H9 (cell line): ENCODE results near the gene KRTAP9-1. TPM values are rescaled to one million over a fixed set of nuclear protein-coding genes. Genes with fewer than 3 reads are reported as not detected.

Source experiments
- DNase-seq: peaks from one replicate; pipeline ENCODE4 v3.0.0-alpha.2; 2017
- H2AFZ ChIP-seq: one replicate; pipeline ENCODE4 v1.6.1; 2013; ENCODE audit warnings: mild to moderate bottlenecking, low read length, control low read depth, moderate library complexity
- H2AK5ac ChIP-seq: 2 replicates; pipeline ENCODE4 v1.6.1; 2013; ENCODE audit warnings: low read length, control low read depth, mixed read lengths; ENCODE audit not compliant: insufficient read length
- H2BK120ac ChIP-seq: one replicate; pipeline ENCODE4 v1.6.1; 2013; ENCODE audit warnings: low read depth, mild to moderate bottlenecking, low read length, control low read depth, inconsistent platforms; ENCODE audit not compliant: poor library complexity, severe bottlenecking
- H2BK12ac ChIP-seq: 2 replicates; pipeline ENCODE4 v1.6.1; 2013; ENCODE audit warnings: low read length, control low read depth, mixed read lengths, low read depth; ENCODE audit not compliant: insufficient read length
- H2BK15ac ChIP-seq: 2 replicates; pipeline ENCODE4 v1.6.1; 2013; ENCODE audit warnings: low read depth, low read length, control low read depth
- H2BK20ac ChIP-seq: one replicate; pipeline ENCODE4 v1.6.1; 2013; ENCODE audit warnings: low read depth, mild to moderate bottlenecking, low read length, control low read depth, inconsistent platforms; ENCODE audit not compliant: poor library complexity, severe bottlenecking
- H2BK5ac ChIP-seq: 2 replicates; pipeline ENCODE4 v1.6.1; 2013; ENCODE audit warnings: low read length, control low read depth, mixed read lengths; ENCODE audit not compliant: insufficient read length
- H3K14ac ChIP-seq: 2 replicates; pipeline ENCODE4 v1.6.1; 2013; ENCODE audit warnings: low read length, control low read depth; ENCODE audit not compliant: insufficient read depth
- H3K18ac ChIP-seq: 2 replicates; pipeline ENCODE4 v1.6.1; 2013; ENCODE audit warnings: low read depth, mild to moderate bottlenecking, mixed read lengths, low read length, control low read depth; ENCODE audit not compliant: insufficient read length
- H3K23ac ChIP-seq: 2 replicates; pipeline ENCODE4 v1.6.1; 2013; ENCODE audit warnings: low read length, control low read depth, mixed read lengths, low read depth; ENCODE audit not compliant: insufficient read length
- H3K23me2 ChIP-seq: 2 replicates; pipeline ENCODE4 v1.6.1; 2013; ENCODE audit warnings: low read depth, mild to moderate bottlenecking, mixed read lengths, low read length, control low read depth; ENCODE audit not compliant: insufficient read length, poor library complexity, severe bottlenecking
- H3K27ac ChIP-seq: 2 replicates; pipeline ENCODE4 v1.5.1; 2013; ENCODE audit warnings: low read length, control low read depth, mixed read lengths, low read depth; ENCODE audit not compliant: insufficient read length
- H3K27me3 ChIP-seq: 2 replicates; pipeline ENCODE4 v1.6.1; 2013; ENCODE audit warnings: low read length, control low read depth, inconsistent platforms; ENCODE audit not compliant: insufficient read depth
- H3K4ac ChIP-seq: 2 replicates; pipeline ENCODE4 v1.6.1; 2013; ENCODE audit warnings: low read depth, mild to moderate bottlenecking, control low read depth, inconsistent platforms, low read length, moderate library complexity
- H3K4me1 ChIP-seq: 2 replicates; pipeline ENCODE4 v1.6.1; 2013; ENCODE audit warnings: low read length, control low read depth, inconsistent platforms; ENCODE audit not compliant: insufficient read depth
- H3K4me2 ChIP-seq: 2 replicates; pipeline ENCODE4 v1.6.1; 2013; ENCODE audit warnings: low read length, control low read depth, mixed read lengths; ENCODE audit not compliant: insufficient read length, insufficient read depth
- H3K56ac ChIP-seq: 2 replicates; pipeline ENCODE4 v1.6.1; 2013; ENCODE audit warnings: low read depth, mild to moderate bottlenecking, mixed read lengths, low read length, control low read depth; ENCODE audit not compliant: insufficient read length
- H3K79me1 ChIP-seq: 2 replicates; pipeline ENCODE4 v1.6.1; 2013; ENCODE audit warnings: low read depth, mild to moderate bottlenecking, moderate library complexity, low read length, control low read depth, inconsistent platforms; ENCODE audit not compliant: insufficient read depth, poor library complexity, severe bottlenecking
- H3K79me2 ChIP-seq: 2 replicates; pipeline ENCODE4 v1.6.1; 2013; ENCODE audit warnings: low read length, control low read depth, inconsistent platforms; ENCODE audit not compliant: insufficient read depth
- H3K9ac ChIP-seq: 2 replicates; pipeline ENCODE4 v1.6.1; 2013; ENCODE audit warnings: low read length, control low read depth, mixed read lengths; ENCODE audit not compliant: insufficient read length; ENCODE audit errors: extremely low read depth
- H3K9me3 ChIP-seq: one replicate; pipeline ENCODE4 v1.6.1; 2013; ENCODE audit warnings: low read depth, low read length, inconsistent platforms; ENCODE audit not compliant: control insufficient read depth
- H3T11ph ChIP-seq: one replicate; pipeline ENCODE4 v1.6.1; 2013; ENCODE audit warnings: mild to moderate bottlenecking, low read length, control low read depth, inconsistent platforms
- H4K20me1 ChIP-seq: one replicate; pipeline ENCODE4 v1.6.1; 2013; ENCODE audit not compliant: control insufficient read depth, insufficient read length, insufficient read depth
- H4K5ac ChIP-seq: 2 replicates; pipeline ENCODE4 v1.6.1; 2013; ENCODE audit warnings: low read depth, mild to moderate bottlenecking, mixed read lengths, low read length, control low read depth; ENCODE audit not compliant: insufficient read length
- H4K8ac ChIP-seq: replicated peaks from 2 replicates; pipeline ENCODE4 v1.6.1; 2013; ENCODE audit warnings: low read length, control low read depth, mixed read lengths, low read depth; ENCODE audit not compliant: insufficient read length
- H4K91ac ChIP-seq: 2 replicates; pipeline ENCODE4 v1.6.1; 2013; ENCODE audit warnings: low read depth, mild to moderate bottlenecking, moderate library complexity, mixed read lengths, low read length, control low read depth; ENCODE audit not compliant: insufficient read length
- H3K27ac Mint-ChIP-seq, 3 experiments: 2 replicates in 2 of 3; 3 replicates in 1 of 3; pipeline ENCODE4 v1.8.0; 2020 to 2021; ENCODE audit warnings: mixed read lengths in 3 of 3, mild to moderate bottlenecking in 1 of 3, moderate library complexity in 1 of 3
- H3K27me3 Mint-ChIP-seq: 2 replicates; pipeline ENCODE4 v1.8.0; 2021; ENCODE audit warnings: low read depth, mild to moderate bottlenecking, moderate library complexity, mixed read lengths
- H3K36me3 Mint-ChIP-seq, 3 experiments: 2 replicates in 2 of 3; 3 replicates in 1 of 3; pipeline ENCODE4 v1.8.0; 2020 to 2021; ENCODE audit warnings: low read depth in 3 of 3, mixed read lengths in 3 of 3; ENCODE audit not compliant: insufficient read depth in 1 of 3
- H3K4me1 Mint-ChIP-seq, 2 experiments: 2 replicates each; pipeline ENCODE4 v1.8.0; 2020; ENCODE audit warnings: mixed read lengths in 2 of 2
- H3K4me3 Mint-ChIP-seq, 2 experiments: 2 replicates in 1 of 2; 3 replicates in 1 of 2; pipeline ENCODE4 v1.8.0; 2020 to 2021; ENCODE audit warnings: mild to moderate bottlenecking in 2 of 2, mixed read lengths in 2 of 2, moderate library complexity in 1 of 2
- H3K9me3 Mint-ChIP-seq, 2 experiments: 2 replicates in 1 of 2; 3 replicates in 1 of 2; pipeline ENCODE4 v1.8.0; 2020; ENCODE audit warnings: mild to moderate bottlenecking in 2 of 2, mixed read lengths in 2 of 2, moderate library complexity in 1 of 2
- WGBS: extraction: QIAGEN DNeasy Blood & Tissue Kit; methylation state at CpG from one replicate; pipeline ENCODE4 v1.1.7; 2013; ENCODE audit warnings: missing lambda C conversion rate, low lambda C conversion rate, mixed read lengths; ENCODE audit not compliant: insufficient read length; ENCODE audit errors: extremely low coverage; 5-methylcytosine and 5-hydroxymethylcytosine counted together
- total RNA-seq: library from RNA; stranded (reverse); gene quantifications from 2 replicates; pipeline ENCODE4 v1.2.1, GENCODE V29; 2021
- TF ChIP-seq, protein P1 (sequence below): fragments of 200-600 bp; sonication (generic); conservative IDR thresholded peaks from 3 replicates; pipeline ENCODE4 v1.8.0; 2021; ENCODE audit warnings: antibody characterized with exemption, mild to moderate bottlenecking

The KRTAP9-1 gene
- total RNA-seq, 1 experiment from 2014 or later: not detected

- Histone ChIP-seq H3K79me1 (no peaks in the 10 kb centered on the region), H3K9ac (no peak within 1 kb of the TSS), H2BK120ac (no peak within 1 kb of the TSS), H3K27ac (no peak within 1 kb of the TSS), H3K14ac (no peak within 1 kb of the TSS), H4K20me1 (no peaks in the 10 kb centered on the region), H2BK12ac (no peak within 1 kb of the TSS), H3K18ac (no peak within 1 kb of the TSS), H3K56ac (no peak within 1 kb of the TSS), H2BK20ac (no peak within 1 kb of the TSS), H3K9me3 (no peaks in the 10 kb centered on the region), H3K23ac (no peak within 1 kb of the TSS), H3T11ph (no peak within 1 kb of the TSS), H2AK5ac (no peak within 1 kb of the TSS), H4K5ac (no peak within 1 kb of the TSS), H4K8ac (no peak within 1 kb of the TSS), H3K27me3 (no peaks in the 10 kb centered on the region), H3K4me2 (no peak within 1 kb of the TSS), H3K4me1 (no peaks in the 10 kb centered on the region), H3K4ac (no peak within 1 kb of the TSS), H2AFZ (no peak within 1 kb of the TSS), H3K23me2 (no peaks in the 10 kb centered on the region), H2BK5ac (no peak within 1 kb of the TSS), H4K91ac (no peak within 1 kb of the TSS), H3K79me2 (no peaks in the 10 kb centered on the region), H2BK15ac (no peak within 1 kb of the TSS)
- Mint-ChIP-seq H3K27ac (no peak within 1 kb of the TSS; a peak in 1 of 7 replicates), H3K9me3 (no peaks in the 10 kb centered on the region; a peak in 1 of 5 replicates), H3K27me3 (no peaks in the 10 kb centered on the region; the same call in 1 of the 2 replicates), H3K4me1 (no peaks in the 10 kb centered on the region), H3K36me3 (no peaks in the 10 kb centered on the region), H3K4me3 (no peak within 1 kb of the TSS)
- no CpG with 5 or more reads among the region's 1 CpG for WGBS
- DNase-seq: no peak
- TF ChIP-seq, protein P1, sequence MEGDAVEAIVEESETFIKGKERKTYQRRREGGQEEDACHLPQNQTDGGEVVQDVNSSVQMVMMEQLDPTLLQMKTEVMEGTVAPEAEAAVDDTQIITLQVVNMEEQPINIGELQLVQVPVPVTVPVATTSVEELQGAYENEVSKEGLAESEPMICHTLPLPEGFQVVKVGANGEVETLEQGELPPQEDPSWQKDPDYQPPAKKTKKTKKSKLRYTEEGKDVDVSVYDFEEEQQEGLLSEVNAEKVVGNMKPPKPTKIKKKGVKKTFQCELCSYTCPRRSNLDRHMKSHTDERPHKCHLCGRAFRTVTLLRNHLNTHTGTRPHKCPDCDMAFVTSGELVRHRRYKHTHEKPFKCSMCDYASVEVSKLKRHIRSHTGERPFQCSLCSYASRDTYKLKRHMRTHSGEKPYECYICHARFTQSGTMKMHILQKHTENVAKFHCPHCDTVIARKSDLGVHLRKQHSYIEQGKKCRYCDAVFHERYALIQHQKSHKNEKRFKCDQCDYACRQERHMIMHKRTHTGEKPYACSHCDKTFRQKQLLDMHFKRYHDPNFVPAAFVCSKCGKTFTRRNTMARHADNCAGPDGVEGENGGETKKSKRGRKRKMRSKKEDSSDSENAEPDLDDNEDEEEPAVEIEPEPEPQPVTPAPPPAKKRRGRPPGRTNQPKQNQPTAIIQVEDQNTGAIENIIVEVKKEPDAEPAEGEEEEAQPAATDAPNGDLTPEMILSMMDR: no peak
Measured at GRCh38 chr17:41168121-41168520, 21.6 kb upstream of the KRTAP9-1 start, which contains the start of gene KRTAP4-3. Gene KRTAP4-3, minus strand, starts transcription at chr17:41168221. Its CDS starts 49 bp downstream, at chr17:41168172.
